Cardiac fibroblast (primary cell): ENCODE results near the gene DDX56.

Experiments used
- DNase-seq, 2 donors: peaks; one replicate each; pipeline versions ENCODE4 v3.0.0 to v3.0.0-alpha.2; 2010; ENCODE audit warnings: low read depth in 2 of 2
- H3K4me3 ChIP-seq, 2 donors: replicated peaks in 1 of 2; 1 replicate in 1 of 2; 2 replicates in 1 of 2; pipeline ENCODE4 v1.5.1; 2011; ENCODE audit warnings: low read depth in 2 of 2, low read length in 2 of 2, mild to moderate bottlenecking in 2 of 2, moderate library complexity in 1 of 2
- TF ChIP-seq, protein P1 (sequence below): IDR thresholded peaks from one replicate; pipeline ENCODE4 v1.5.1; 2011; ENCODE audit warnings: low read depth, mild to moderate bottlenecking, low read length, inconsistent platforms

The DDX56 gene

DNA sequence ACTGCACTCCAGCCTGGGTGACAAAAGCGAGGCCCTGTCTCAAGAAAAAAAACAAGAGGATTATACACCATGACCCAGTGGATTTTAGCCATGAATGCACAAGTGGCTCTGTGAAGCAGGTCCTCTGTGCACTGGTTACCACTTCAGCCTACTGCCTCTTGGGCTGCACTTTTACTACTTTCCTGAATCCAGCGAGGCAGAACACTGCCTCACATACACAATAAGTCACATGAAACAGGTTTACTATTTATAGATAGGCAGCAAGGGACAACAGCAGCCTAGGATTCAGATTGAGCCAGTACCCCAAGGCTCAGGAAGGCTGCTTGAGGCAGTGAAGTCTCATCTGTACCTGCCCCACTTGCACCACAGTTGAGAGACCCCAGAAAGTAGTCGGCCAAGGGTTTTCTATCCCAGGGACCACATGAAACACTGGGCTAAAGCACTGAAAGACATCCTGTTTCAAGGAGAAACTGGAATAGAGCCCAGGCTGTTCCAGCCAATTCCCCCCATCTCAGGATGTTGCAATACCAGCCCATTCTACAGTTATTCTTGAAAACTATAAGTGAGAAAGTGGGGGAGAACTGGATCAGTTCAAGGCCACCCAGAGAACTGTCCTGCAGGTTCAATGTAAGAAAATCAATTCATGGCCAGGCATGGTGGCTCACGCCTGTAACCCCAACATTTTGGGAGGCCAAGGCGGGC, 22.4 kb upstream of the DDX56 start:
- DNase-seq = peak; percentile 41 to 74
- H3K4me3 ChIP-seq = no peak overlapping the region

DNA sequence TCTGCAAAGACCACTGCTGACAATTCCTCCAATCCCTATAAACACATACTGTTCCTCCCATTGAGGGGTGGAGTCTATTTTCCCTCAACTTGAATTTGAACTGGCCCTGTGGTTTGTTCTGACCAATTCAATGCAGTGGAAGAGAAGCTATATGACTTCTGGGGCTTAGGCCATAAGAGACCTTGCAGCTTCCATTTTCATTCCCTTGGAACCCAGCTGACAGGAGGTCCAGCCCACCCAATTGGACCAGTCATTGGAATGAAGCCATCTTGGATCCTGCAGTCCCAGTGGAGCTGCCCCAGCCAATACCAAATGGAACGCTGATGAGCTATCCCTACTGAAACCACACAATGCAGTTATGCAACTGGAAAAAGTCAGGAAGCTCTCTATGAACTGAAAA, 17.2 kb upstream of the DDX56 start:
- no peak overlapping the region for H3K4me3 ChIP-seq
- DNase-seq = peak in 1 of 2 donors; percentile 25
- TF ChIP-seq, protein P1, sequence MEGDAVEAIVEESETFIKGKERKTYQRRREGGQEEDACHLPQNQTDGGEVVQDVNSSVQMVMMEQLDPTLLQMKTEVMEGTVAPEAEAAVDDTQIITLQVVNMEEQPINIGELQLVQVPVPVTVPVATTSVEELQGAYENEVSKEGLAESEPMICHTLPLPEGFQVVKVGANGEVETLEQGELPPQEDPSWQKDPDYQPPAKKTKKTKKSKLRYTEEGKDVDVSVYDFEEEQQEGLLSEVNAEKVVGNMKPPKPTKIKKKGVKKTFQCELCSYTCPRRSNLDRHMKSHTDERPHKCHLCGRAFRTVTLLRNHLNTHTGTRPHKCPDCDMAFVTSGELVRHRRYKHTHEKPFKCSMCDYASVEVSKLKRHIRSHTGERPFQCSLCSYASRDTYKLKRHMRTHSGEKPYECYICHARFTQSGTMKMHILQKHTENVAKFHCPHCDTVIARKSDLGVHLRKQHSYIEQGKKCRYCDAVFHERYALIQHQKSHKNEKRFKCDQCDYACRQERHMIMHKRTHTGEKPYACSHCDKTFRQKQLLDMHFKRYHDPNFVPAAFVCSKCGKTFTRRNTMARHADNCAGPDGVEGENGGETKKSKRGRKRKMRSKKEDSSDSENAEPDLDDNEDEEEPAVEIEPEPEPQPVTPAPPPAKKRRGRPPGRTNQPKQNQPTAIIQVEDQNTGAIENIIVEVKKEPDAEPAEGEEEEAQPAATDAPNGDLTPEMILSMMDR = no peak

More for the DNA sequence above, 22.4 kb upstream of the DDX56 start:
- TF ChIP-seq, protein P1 = no peak

DNA sequence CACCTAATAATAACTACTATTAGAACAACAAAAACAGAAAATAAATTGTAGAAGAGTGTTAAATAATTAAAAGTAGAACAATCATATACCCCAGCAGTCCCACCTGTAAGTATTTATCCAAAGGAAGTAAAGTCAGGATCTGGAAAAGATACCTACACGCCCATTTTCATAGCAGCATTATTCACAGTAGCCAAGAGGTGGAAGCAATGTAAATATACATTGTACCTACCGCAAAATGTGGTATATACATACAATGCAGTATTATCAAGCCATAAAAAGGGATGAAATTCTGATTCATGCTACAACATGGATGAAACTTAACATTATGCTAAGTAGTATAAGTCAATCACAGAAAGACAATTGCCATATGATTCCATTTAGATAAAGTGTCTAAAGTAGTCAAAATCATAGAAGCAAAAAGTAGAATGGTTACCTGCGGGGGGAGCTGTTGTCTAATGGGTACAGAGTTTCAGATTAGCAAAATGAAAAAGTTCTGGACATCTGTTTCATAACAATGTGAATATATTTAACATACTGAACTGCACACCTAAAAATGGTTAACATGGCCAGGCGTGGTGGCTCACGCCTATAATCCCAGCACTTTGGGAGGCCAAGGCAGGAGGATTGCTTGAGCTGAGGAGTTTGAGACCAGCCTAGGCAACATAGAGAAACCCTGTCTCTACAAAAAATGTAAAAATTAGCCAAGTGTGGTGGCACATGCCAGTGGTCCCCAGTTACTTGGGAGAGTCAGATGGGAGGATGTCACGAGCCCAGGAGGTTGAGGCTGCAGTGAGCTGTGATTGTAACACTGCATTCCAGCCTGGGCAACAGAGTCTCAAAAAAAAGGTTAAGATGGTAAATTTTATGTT, 14.4 kb upstream of the DDX56 start:
- peak; percentile 79 to 82 for DNase-seq
- no peak overlapping the region for H3K4me3 ChIP-seq
- TF ChIP-seq, protein P1 = peak; percentile 60

DNA sequence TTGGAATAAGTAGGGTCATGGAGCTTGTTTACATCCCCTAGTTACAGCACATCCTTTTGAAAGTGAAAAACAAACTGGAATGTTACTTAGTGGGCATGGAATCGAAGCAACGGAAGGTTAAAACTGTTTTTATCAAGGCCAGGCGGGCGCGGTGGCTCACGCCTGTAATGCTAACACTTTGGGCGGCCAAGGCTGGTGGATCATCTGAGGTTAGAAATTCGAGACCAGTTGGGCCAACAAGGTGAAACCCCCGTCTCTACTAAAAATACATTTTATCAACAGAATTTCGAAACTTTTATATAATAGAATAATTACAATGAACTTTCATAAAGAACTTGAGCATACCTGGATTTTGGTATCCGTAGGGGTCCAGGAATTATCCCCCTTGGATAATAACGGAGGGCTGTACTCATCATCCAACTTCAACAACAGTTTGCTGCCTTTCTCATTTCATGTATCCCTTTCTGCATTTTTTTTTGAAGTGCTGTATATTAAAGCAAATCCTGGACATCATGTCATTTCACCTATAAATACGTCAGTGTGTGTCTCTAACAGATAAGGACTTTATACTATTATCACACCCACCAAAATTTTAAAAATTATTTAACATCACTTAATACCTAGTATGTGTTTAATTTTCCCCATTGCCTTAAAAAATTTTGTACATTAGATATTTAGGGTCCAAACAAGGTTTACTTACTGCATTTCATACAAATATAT, 9.6 kb upstream of the DDX56 start:
- no peak for DNase-seq
- peak overlapping the region; percentile 87 to 91 for H3K4me3 ChIP-seq
- TF ChIP-seq, protein P1 = no peak

DNA sequence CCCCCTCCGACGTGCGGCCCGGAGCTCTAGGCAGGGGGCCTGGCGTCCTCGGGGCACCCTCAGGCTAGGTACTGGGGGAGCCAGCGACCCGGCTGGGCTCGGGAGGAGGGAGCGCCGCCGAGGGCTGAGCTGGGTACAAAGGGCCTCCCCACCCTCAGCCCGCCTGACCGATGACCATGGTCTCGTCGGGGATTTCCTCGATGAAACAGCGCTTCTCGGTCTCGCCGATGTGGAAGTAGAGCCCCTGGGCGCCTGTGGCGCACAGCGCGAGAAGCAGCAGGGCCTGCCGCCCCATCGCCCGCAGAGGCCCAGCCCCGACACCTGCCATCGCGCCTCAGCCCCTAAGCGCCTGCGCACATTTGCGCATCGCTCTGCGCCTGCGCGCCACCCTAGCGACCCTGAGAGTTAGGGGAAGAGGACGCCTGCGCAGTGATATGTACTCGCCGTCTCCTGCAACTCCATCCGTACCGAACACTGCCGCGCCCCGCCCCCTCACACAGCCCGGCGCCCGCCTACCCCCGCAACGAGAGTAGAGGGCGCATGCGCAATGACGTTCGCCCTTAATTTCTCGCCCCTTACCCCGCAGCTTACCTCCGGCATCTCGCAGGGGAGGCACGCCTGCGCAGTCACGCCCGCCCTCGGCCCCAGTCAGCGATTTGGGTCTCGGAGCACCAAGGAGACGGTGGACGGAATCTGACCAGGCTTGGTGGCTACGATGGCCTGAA, 8.3 kb upstream of the DDX56 start, which contains the start of gene TMED4:
TSS of gene TMED4 (minus strand) at position 353 of the 725 bp plus-strand sequence. CDS start at position 328, 25 bp downstream.
- H3K4me3 ChIP-seq = peak within 1 kb of the TSS; percentile 87 to 91
- DNase-seq = peak; percentile 99
- TF ChIP-seq, protein P1 = no peak
